Activated CD4-positive, alpha-beta memory T cell treated with anti-CD3 and anti-CD28 coated beads, Interleukin-2, amount 10 ng/mL, durations not matched to agents 7 days and 5 days (primary cell): ENCODE results near the gene ATP6AP2. TPM values are rescaled to one million over a fixed set of nuclear protein-coding genes. Genes with fewer than 3 reads are reported as not detected.
A peak's percentile ranks its signal among the peaks of the same experiment; 100 is the strongest.
"Not testable (repeated sequence)": the region's sequence is repeated elsewhere in the genome, so short reads cannot be mapped to it uniquely, and the experiment has no call there.

ENCODE experiments used
- CTCF ChIA-PET: fragments of 350-600 bp; sonication (Branson Sonifier 250); formaldehyde crosslinking; loops from one replicate; lab custom pipeline; 2021; ENCODE audit warnings: antibody characterized with exemption, inconsistent platforms; lab: Charles Lee
- POLR2A ChIA-PET: fragments of 350-600 bp; sonication (Branson Sonifier 250); formaldehyde crosslinking; loops from one replicate; lab custom pipeline; 2021; ENCODE audit warnings: antibody characterized with exemption; lab: Charles Lee
- DNase-seq: peaks from one replicate; pipeline ENCODE4 v3.0.0-alpha.2; 2020
- H3K27ac Mint-ChIP-seq: one replicate; pipeline ENCODE4 v1.8.0; 2021; ENCODE audit warnings: mild to moderate bottlenecking, mixed read lengths
- H3K27me3 Mint-ChIP-seq: one replicate; pipeline ENCODE4 v1.8.0; 2021; ENCODE audit warnings: mixed read lengths
- H3K36me3 Mint-ChIP-seq: one replicate; pipeline ENCODE4 v1.8.0; 2021; ENCODE audit warnings: low read depth, mixed read lengths
- H3K4me1 Mint-ChIP-seq: one replicate; pipeline ENCODE4 v1.8.0; 2021; ENCODE audit warnings: mixed read lengths
- H3K4me3 Mint-ChIP-seq: one replicate; pipeline ENCODE4 v1.8.0; 2021; ENCODE audit warnings: mild to moderate bottlenecking, mixed read lengths
- H3K9me3 Mint-ChIP-seq: one replicate; pipeline ENCODE4 v1.8.0; 2021; ENCODE audit warnings: mixed read lengths
- total RNA-seq, 2 experiments: library from RNA; stranded (reverse); gene quantifications; one replicate each; pipeline ENCODE4 v1.2.3, GENCODE V29; 2021

Gene ATP6AP2
- total RNA-seq, 2 experiments from 2014 or later, result 72.9 to 77.8 TPM

GRCh38 chrX:40552768-40553167, 28.0 kb upstream of the ATP6AP2 start:
- no peaks in the 10 kb centered on the region for H3K27me3 Mint-ChIP-seq
- no peak overlapping the region for H3K4me3 Mint-ChIP-seq
- no peaks in the 10 kb centered on the region for H3K36me3 Mint-ChIP-seq
- ChIA-PET POLR2A (no interaction called here), CTCF (no interaction called here)
- DNase-seq, result no peak
- no peaks in the 10 kb centered on the region for H3K9me3 Mint-ChIP-seq
- H3K4me1 Mint-ChIP-seq, result no peaks in the 10 kb centered on the region
- H3K27ac Mint-ChIP-seq, result no peak overlapping the region

DNA sequence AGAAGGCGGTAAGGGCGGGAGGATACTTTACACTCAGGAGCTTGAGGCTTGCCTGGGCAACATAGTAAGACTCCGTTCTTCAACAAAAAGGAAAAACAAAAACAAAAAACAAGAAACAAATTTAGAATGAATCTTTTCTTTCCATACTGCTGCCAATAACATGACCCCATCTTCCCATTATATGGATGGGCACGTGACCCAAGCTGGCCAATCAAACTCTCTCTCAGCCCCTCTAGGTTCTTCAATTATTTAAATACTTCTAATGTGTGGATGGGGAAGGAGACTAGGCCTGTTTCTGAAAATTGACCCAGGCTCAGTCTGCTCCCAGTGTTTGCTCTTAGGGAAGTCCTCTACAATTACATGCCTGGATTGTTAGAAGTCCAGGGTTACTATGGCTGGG, 22.2 kb upstream of the ATP6AP2 start:
- H3K9me3 Mint-ChIP-seq, result no peaks in the 10 kb centered on the region
- DNase-seq, result no peak
- ChIA-PET CTCF (no interaction called here), POLR2A (no interaction called here)
- H3K36me3 Mint-ChIP-seq, result no peaks in the 10 kb centered on the region
- H3K4me3 Mint-ChIP-seq, result no peak overlapping the region
- H3K27ac Mint-ChIP-seq, result no peak overlapping the region
- no peaks in the 10 kb centered on the region for H3K4me1 Mint-ChIP-seq
- no peaks in the 10 kb centered on the region for H3K27me3 Mint-ChIP-seq

DNA sequence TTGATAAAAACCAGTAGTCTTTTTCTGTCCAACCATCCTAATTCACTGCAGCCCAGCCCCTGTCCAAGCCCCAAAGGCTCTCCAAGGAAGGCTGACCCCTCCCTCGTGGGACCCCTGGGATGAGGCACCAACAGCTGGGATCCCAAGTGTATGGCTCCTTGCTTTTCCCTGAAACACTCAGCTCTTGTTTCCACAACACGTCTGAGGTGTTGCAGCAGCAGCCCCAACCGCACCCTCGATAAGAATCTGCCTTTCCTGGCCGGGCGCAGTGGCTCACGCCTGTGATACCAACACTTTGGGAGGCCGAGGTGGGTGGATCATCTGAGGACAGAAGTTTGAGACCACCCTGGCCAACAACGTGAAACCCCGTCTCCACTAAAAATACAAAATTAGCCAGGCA, 17.0 kb upstream of the ATP6AP2 start:
- no peaks in the 10 kb centered on the region for H3K36me3 Mint-ChIP-seq
- CTCF ChIA-PET, result no interaction called here

GRCh38 chrX:40564447-40564846, 16.3 kb upstream of the ATP6AP2 start:
- Mint-ChIP-seq H3K9me3 (no peaks in the 10 kb centered on the region), H3K4me1 (no peaks in the 10 kb centered on the region), H3K4me3 (no peak overlapping the region), H3K36me3 (no peaks in the 10 kb centered on the region), H3K27ac (no peak overlapping the region), H3K27me3 (no peaks in the 10 kb centered on the region)
- ChIA-PET CTCF (no interaction called here), POLR2A (no interaction called here)
- DNase-seq, result no peak

More for the DNA sequence above, 17.0 kb upstream of the ATP6AP2 start:
- H3K27ac Mint-ChIP-seq, result no peak overlapping the region
- POLR2A ChIA-PET, result no interaction called here
- H3K9me3 Mint-ChIP-seq, result no peaks in the 10 kb centered on the region
- H3K4me1 Mint-ChIP-seq, result no peaks in the 10 kb centered on the region
- H3K27me3 Mint-ChIP-seq, result no peaks in the 10 kb centered on the region
- no peak overlapping the region for H3K4me3 Mint-ChIP-seq
- DNase-seq, result no peak

GRCh38 chrX:40570346-40571093, 10.2 kb upstream of the ATP6AP2 start:
- Mint-ChIP-seq H3K27ac (peak overlapping the region; percentile 56), H3K4me1 (peaks cover 12% of the 10 kb centered on the region), H3K4me3 (peak overlapping the region; percentile 55), H3K9me3 (no peaks in the 10 kb centered on the region), H3K36me3 (no peaks in the 10 kb centered on the region), H3K27me3 (no peaks in the 10 kb centered on the region)
- DNase-seq, result peak; percentile 16
- ChIA-PET CTCF (interaction anchor here (0.8 to 1.6 kb wide), 3 partner anchors 27 to 224 kb away, joined by 3 to 5 read pairs (median 3); no protein-coding TSS in a partner anchor), POLR2A (interaction anchor here (0.9 kb wide), 1 partner anchor 46 kb away, joined by 3 read pairs; no protein-coding TSS in a partner anchor)

- Mint-ChIP-seq H3K4me3 (peak overlapping the region; percentile 55), H3K27ac (peak overlapping the region; percentile 56), H3K4me1 (peaks cover 12% of the 10 kb centered on the region)
- CTCF ChIA-PET, result interaction anchor here (0.8 to 1.6 kb wide), 3 partner anchors 27 to 223 kb away, joined by 3 to 5 read pairs (median 3); no protein-coding TSS in a partner anchor
- H3K27me3 Mint-ChIP-seq, H3K9me3 Mint-ChIP-seq, POLR2A ChIA-PET, H3K36me3 Mint-ChIP-seq: not testable (repeated sequence)
- peak; percentile 45 for DNase-seq
These were observed 9.6 kb upstream of the ATP6AP2 start for GRCh38 chrX:40571164-40571563.

DNA sequence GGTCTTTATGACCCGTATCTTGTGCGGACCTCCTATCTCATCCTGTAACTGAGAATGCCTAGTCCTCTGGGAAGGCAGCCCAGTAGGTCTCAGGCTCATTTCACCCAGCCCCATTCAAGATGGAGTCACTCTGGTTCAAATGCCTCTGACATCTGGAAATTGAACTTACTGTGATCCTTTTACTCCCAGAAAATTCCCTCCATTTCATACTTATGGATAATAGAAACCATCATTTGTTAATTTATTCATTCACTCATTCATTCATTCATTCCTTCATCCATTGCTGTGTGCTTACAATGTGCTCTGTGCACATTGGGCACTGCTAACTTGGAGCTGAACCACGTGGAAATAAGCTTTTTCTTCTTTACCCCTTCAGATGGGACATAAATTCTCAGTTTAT, 9.2 kb upstream of the ATP6AP2 start:
- ChIA-PET POLR2A (no interaction called here), CTCF (no interaction called here)
- H3K9me3 Mint-ChIP-seq, result no peaks in the 10 kb centered on the region
- no peaks in the 10 kb centered on the region for H3K36me3 Mint-ChIP-seq
- no peak overlapping the region for H3K4me3 Mint-ChIP-seq
- H3K27ac Mint-ChIP-seq, result no peak overlapping the region
- no peak for DNase-seq
- no peaks in the 10 kb centered on the region for H3K27me3 Mint-ChIP-seq
- peaks cover 12% of the 10 kb centered on the region for H3K4me1 Mint-ChIP-seq

DNA sequence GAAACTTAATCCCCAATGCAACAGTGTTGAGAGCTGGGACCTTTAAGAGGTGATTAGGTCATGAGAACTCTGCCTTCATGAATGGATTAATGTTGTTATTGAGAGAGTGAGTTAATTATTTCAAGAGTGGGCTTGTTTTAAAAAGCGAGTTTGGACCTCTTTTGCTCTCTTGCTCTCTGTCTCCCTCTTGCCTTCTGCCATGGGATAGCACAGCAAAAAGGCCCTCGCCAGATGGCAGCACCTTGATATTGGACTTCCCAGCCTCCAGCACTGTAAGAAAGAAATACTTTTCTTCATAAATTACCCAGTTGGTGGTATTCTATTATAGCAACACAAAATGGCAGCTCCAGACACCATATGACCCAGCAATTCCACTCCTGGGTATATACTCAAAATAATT, 7.0 kb upstream of the ATP6AP2 start:
- ChIA-PET POLR2A (no interaction called here), CTCF (interaction anchor here (0.7 to 1.6 kb wide), 6 partner anchors 16 to 843 kb away, joined by 3 to 9 read pairs (median 3); no protein-coding TSS in a partner anchor)
- no peak overlapping the region for H3K4me3 Mint-ChIP-seq

GRCh38 chrX:40575411-40575810, 5.4 kb upstream of the ATP6AP2 start:
- CTCF ChIA-PET, result interaction anchor here (0.7 kb wide), 1 partner anchor 434 kb away, joined by 3 read pairs; no protein-coding TSS in a partner anchor
- peaks cover 14% of the 10 kb centered on the region for H3K4me1 Mint-ChIP-seq
- POLR2A ChIA-PET, result not testable (repeated sequence)

More for the DNA sequence above, 7.0 kb upstream of the ATP6AP2 start:
- H3K27me3 Mint-ChIP-seq, result no peaks in the 10 kb centered on the region
- peaks cover 12% of the 10 kb centered on the region for H3K4me1 Mint-ChIP-seq
- DNase-seq, result peak; percentile 43
- H3K36me3 Mint-ChIP-seq, result no peaks in the 10 kb centered on the region
- no peaks in the 10 kb centered on the region for H3K9me3 Mint-ChIP-seq
- H3K27ac Mint-ChIP-seq, result no peak overlapping the region

GRCh38 chrX:40576291-40576690, 4.5 kb upstream of the ATP6AP2 start:
- Mint-ChIP-seq H3K9me3 (no peaks in the 10 kb centered on the region), H3K4me1 (peaks cover 6% of the 10 kb centered on the region), H3K27ac (no peak overlapping the region), H3K27me3 (no peaks in the 10 kb centered on the region), H3K4me3 (no peak overlapping the region), H3K36me3 (no peaks in the 10 kb centered on the region)
- ChIA-PET POLR2A (no interaction called here), CTCF (no interaction called here)
- no peak for DNase-seq

More at GRCh38 chrX:40575411-40575810, 5.4 kb upstream of the ATP6AP2 start:
- H3K36me3 Mint-ChIP-seq, H3K27me3 Mint-ChIP-seq, H3K4me3 Mint-ChIP-seq, H3K27ac Mint-ChIP-seq, DNase-seq, H3K9me3 Mint-ChIP-seq: not testable (repeated sequence)

GRCh38 chrX:40578039-40578695, 2.6 kb upstream of the ATP6AP2 start:
- no peaks in the 10 kb centered on the region for H3K9me3 Mint-ChIP-seq
- H3K4me3 Mint-ChIP-seq, result no peak overlapping the region
- no peaks in the 10 kb centered on the region for H3K36me3 Mint-ChIP-seq
- DNase-seq, result no peak
- H3K27ac Mint-ChIP-seq, result no peak overlapping the region
- CTCF ChIA-PET, result interaction anchor here (0.8 kb wide), 1 partner anchor 216 kb away, joined by 3 read pairs; no protein-coding TSS in a partner anchor
- POLR2A ChIA-PET, result no interaction called here
- H3K4me1 Mint-ChIP-seq, result peaks cover 18% of the 10 kb centered on the region
- no peaks in the 10 kb centered on the region for H3K27me3 Mint-ChIP-seq

DNA sequence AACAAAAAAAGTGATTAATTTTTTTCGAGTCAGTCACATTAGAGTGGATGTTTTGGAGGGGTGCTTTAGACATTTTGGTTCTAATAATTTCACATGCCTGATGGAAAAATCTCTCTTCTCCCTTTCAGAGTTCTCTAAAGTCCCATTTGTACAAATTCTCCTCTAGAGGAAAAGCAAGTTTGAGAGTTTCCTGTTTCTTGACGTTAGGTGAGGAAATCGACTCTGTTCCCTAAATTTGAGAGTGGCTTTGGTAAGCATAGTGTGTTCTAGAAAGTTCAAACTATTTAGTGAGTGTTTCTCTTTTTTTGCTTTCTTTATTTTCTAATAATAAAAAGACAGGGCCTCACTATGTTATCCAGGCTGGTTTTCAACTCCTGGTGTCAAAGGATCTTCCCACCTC, 1.6 kb upstream of the ATP6AP2 start:
- no peaks in the 10 kb centered on the region for H3K27me3 Mint-ChIP-seq

More for the DNA sequence above, 1.6 kb upstream of the ATP6AP2 start:
- Mint-ChIP-seq H3K27ac (no peak overlapping the region), H3K4me3 (no peak overlapping the region), H3K9me3 (no peaks in the 10 kb centered on the region), H3K4me1 (peaks cover 25% of the 10 kb centered on the region), H3K36me3 (peaks cover 5% of the 10 kb centered on the region)
- ChIA-PET CTCF (interaction anchor here (0.8 kb wide), 1 partner anchor 215 kb away, joined by 3 read pairs; no protein-coding TSS in a partner anchor), POLR2A (no interaction called here)
- DNase-seq, result no peak
